B cell (primary cell): ENCODE measurements around the gene TPRN. TPM values are rescaled to one million over a fixed set of nuclear protein-coding genes. Genes with fewer than 3 reads are reported as not detected.

Source experiments
- ATAC-seq: fragments of 200-7000 bp; cut with Tn5 transposase; one replicate; pipeline ENCODE4 v1.10.0; 2021; ENCODE audit warnings: low read depth, mild to moderate bottlenecking, moderate number of reproducible peaks, moderate library complexity
- CTCF ChIA-PET: fragments of 350-600 bp; sonication (Branson Sonifier 250); formaldehyde crosslinking; loops from one replicate; lab custom pipeline; 2021; ENCODE audit warnings: antibody characterized with exemption, inconsistent platforms; lab: Charles Lee
- POLR2A ChIA-PET: fragments of 350-600 bp; sonication (Branson Sonifier 250); formaldehyde crosslinking; loops from one replicate; lab custom pipeline; 2021; ENCODE audit warnings: antibody characterized with exemption; lab: Charles Lee
- DNase-seq: peaks from one replicate; pipeline ENCODE4 v3.0.0; 2013
- H2AFZ ChIP-seq: 2 replicates; pipeline ENCODE4 v1.6.1; 2012; ENCODE audit warnings: mild to moderate bottlenecking, low read depth, low read length; ENCODE audit not compliant: insufficient read depth, poor library complexity, severe bottlenecking
- H3K27ac ChIP-seq, 2 donors: 1 replicate in 1 of 2; 2 replicates in 1 of 2; pipeline ENCODE4 v1.5.1; 2012 to 2013; ENCODE audit warnings: low read length in 2 of 2, mild to moderate bottlenecking in 2 of 2, moderate library complexity in 1 of 2
- H3K27me3 ChIP-seq, 4 experiments: fragments of 200-600 bp in 1 of 4; sonication (generic) in 1 of 4; replicated peaks in 1 of 4; 1 replicate in 2 of 4; 2 replicates in 2 of 4; pipeline versions ENCODE4 v1.6.1 to v1.7.0; 2013 to 2016; ENCODE audit warnings: low read length in 3 of 4, mild to moderate bottlenecking in 2 of 4, mixed read lengths in 1 of 4, moderate library complexity in 1 of 4; ENCODE audit not compliant: insufficient read depth in 4 of 4, control insufficient read depth in 3 of 4; ENCODE audit errors: control extremely low read depth in 1 of 4
- H3K36me3 ChIP-seq, 2 experiments: replicated peaks in 1 of 2; 1 replicate in 1 of 2; 2 replicates in 1 of 2; pipeline versions ENCODE4 v1.6.1 to v1.7.1; 2013; ENCODE audit warnings: low read length in 1 of 2; ENCODE audit not compliant: insufficient read depth in 2 of 2, control insufficient read depth in 1 of 2; ENCODE audit errors: control extremely low read depth in 1 of 2, extremely low read depth in 1 of 2
- H3K4me1 ChIP-seq, 2 donors: fragments of 200-600 bp in 1 of 2; sonication (generic) in 1 of 2; 1 replicate in 1 of 2; 2 replicates in 1 of 2; pipeline versions ENCODE4 v1.5.1 to v1.6.1; 2013 to 2017; ENCODE audit warnings: low read length in 2 of 2; ENCODE audit not compliant: control insufficient read depth in 2 of 2, insufficient read depth in 2 of 2
- H3K4me2 ChIP-seq: replicated peaks from 2 replicates; pipeline ENCODE3; 2012; ENCODE audit warnings: mild to moderate bottlenecking, low read depth, low read length; ENCODE audit not compliant: poor library complexity, severe bottlenecking
- H3K4me3 ChIP-seq, 5 experiments: fragments of 200-600 bp in 1 of 5; sonication (generic) in 1 of 5; 1 replicate in 3 of 5; 2 replicates in 2 of 5; pipeline versions ENCODE4 v1.5.1 to v1.7.0; 2011 to 2016; ENCODE audit warnings: low read length in 4 of 5, mild to moderate bottlenecking in 4 of 5, low read depth in 2 of 5, control low read depth in 1 of 5, moderate library complexity in 1 of 5; ENCODE audit not compliant: insufficient read depth in 1 of 5; ENCODE audit errors: control extremely low read depth in 1 of 5, extremely low read depth in 1 of 5
- H3K79me2 ChIP-seq: fragments of 200-600 bp; sonication (generic); one replicate; pipeline ENCODE4 v1.6.0; 2016; ENCODE audit warnings: low read length; ENCODE audit not compliant: control insufficient read depth, insufficient read depth
- H3K9ac ChIP-seq: fragments of 200-600 bp; sonication (generic); 2 replicates; pipeline ENCODE4 v1.6.1; 2017; ENCODE audit warnings: mild to moderate bottlenecking, low read length, moderate library complexity
- H3K9me3 ChIP-seq, 3 donors: one replicate each; pipeline versions ENCODE4 v1.6.1 to v1.7.1; 2013; ENCODE audit warnings: low read length in 2 of 3; ENCODE audit not compliant: control insufficient read depth in 2 of 3, insufficient read depth in 1 of 3; ENCODE audit errors: control extremely low read depth in 1 of 3
- H4K20me1 ChIP-seq: 2 replicates; pipeline ENCODE4 v1.6.0; 2012; ENCODE audit warnings: mild to moderate bottlenecking, low read length; ENCODE audit not compliant: insufficient read depth, control insufficient read depth, poor library complexity, severe bottlenecking
- H3K27ac Mint-ChIP-seq: one replicate; pipeline ENCODE4 v1.8.0; 2021; ENCODE audit warnings: mixed read lengths
- H3K27me3 Mint-ChIP-seq: one replicate; pipeline ENCODE4 v1.8.0; 2021; ENCODE audit warnings: mixed read lengths
- H3K4me1 Mint-ChIP-seq: one replicate; pipeline ENCODE4 v1.8.0; 2021; ENCODE audit warnings: mixed read lengths
- H3K4me3 Mint-ChIP-seq: one replicate; pipeline ENCODE4 v1.8.0; 2021; ENCODE audit warnings: mixed read lengths
- H3K9me3 Mint-ChIP-seq: one replicate; pipeline ENCODE4 v1.8.0; 2022; ENCODE audit warnings: mixed read lengths; ENCODE audit not compliant: insufficient read depth
- CTCF ChIP-seq: fragments of 200-600 bp; IDR thresholded peaks from one replicate; pipeline ENCODE4 v1.8.0; 2022; ENCODE audit warnings: antibody characterized with exemption, mild to moderate bottlenecking
- EZH2 ChIP-seq: IDR thresholded peaks from 2 replicates; pipeline ENCODE4 v1.6.1; 2012; ENCODE audit warnings: borderline replicate concordance, low read depth, mild to moderate bottlenecking, moderate library complexity, low read length; ENCODE audit not compliant: insufficient read depth, poor library complexity, severe bottlenecking
- WGBS: methylation state at CpG from one replicate; pipeline ENCODE4 v1.1.5; 2013; ENCODE audit warnings: missing lambda C conversion rate; ENCODE audit not compliant: insufficient coverage; 5-methylcytosine and 5-hydroxymethylcytosine counted together
- intact Hi-C: fragments of 100-400 bp; cut with micrococcal nuclease; formaldehyde crosslinking; loops from one replicate; pipeline ENCODE4 v1.10.0; 2022
- polyA plus RNA-seq: library from polyadenylated mRNA; depleted of rRNA; stranded (reverse); fragments of >200 nt; gene quantifications from 2 replicates; pipeline ENCODE4 v1.2.3, GENCODE V29; 2012
- total RNA-seq, 2 donors: library from RNA; stranded (reverse); fragments of 120-200 nt in 1 of 2; gene quantifications; 1 replicate in 1 of 2; 2 replicates in 1 of 2; pipeline versions ENCODE4 v1.2.3 to v1.2.4, GENCODE V29; 2013 to 2022

Gene TPRN
- total and polyA plus RNA-seq, 2 donors (not counting 1 experiment from before 2014, with no cell fraction given) = 5.7 to 16.3 TPM

- ATAC-seq = no peak
- no peaks in the 10 kb centered on the region for H3K79me2 ChIP-seq
- 66% methylated on average over 27 of the region's 31 CpGs for WGBS
Measured at GRCh38 chr9:137229903-137230704, 29.6 kb upstream of the TPRN start.

More at GRCh38 chr9:137229903-137230704, 29.6 kb upstream of the TPRN start:
- no peaks in the 10 kb centered on the region for H4K20me1 ChIP-seq
- no peaks in the 10 kb centered on the region for H3K9me3 ChIP-seq
- Mint-ChIP-seq H3K27ac (no peak overlapping the region), H3K9me3 (no peaks in the 10 kb centered on the region), H3K4me3 (no peak overlapping the region), H3K27me3 (peaks cover 4% of the 10 kb centered on the region), H3K4me1 (peaks cover 13% of the 10 kb centered on the region)
- CTCF ChIA-PET = interaction anchor here (0.9 to 1.2 kb wide), 2 partner anchors 112 to 134 kb away, joined by 3 to 4 read pairs; no protein-coding TSS in a partner anchor
- H3K4me3 ChIP-seq = no peak overlapping the region
- POLR2A ChIA-PET = no interaction called here
- peaks cover 0 to 38% (median 2%) of the 10 kb centered on the region in 4 experiments for H3K27me3 ChIP-seq
- no peaks in the 10 kb centered on the region for H3K36me3 ChIP-seq
- H3K4me1 ChIP-seq = peaks cover 14 to 20% of the 10 kb centered on the region in 2 donors
- H3K27ac ChIP-seq = no peak overlapping the region
- no peak overlapping the region for H3K9ac ChIP-seq
- TF ChIP-seq EZH2 (no peak), CTCF (no peak)
- DNase-seq = no peak
- H3K4me2 ChIP-seq = no peak overlapping the region
- intact Hi-C loops = no loop called here
- H2AFZ ChIP-seq = no peak overlapping the region
